Right lobe of liver (tissue), 6 donors: ENCODE data around the gene RPL11. TPM values are rescaled to one million over a fixed set of nuclear protein-coding genes. Genes with fewer than 3 reads are reported as not detected.

Experiments used
- ATAC-seq, 4 donors: fragments of 200-7000 bp; cut with Tn5 transposase; one replicate each; pipeline ENCODE4 v1.9.1; 2020; ENCODE audit warnings: mild to moderate bottlenecking in 4 of 4, moderate library complexity in 4 of 4
- DNase-seq, 3 donors: peaks; one replicate each; pipeline ENCODE4 v3.0.0-alpha.2; 2020
- H3K27ac ChIP-seq, 3 donors: fragments of 200-600 bp; one replicate each; pipeline ENCODE4 v1.8.0; 2022
- H3K27me3 ChIP-seq, 2 donors: fragments of 200-600 bp; one replicate each; pipeline ENCODE4 v1.8.0; 2022
- H3K36me3 ChIP-seq, 4 donors: fragments of 200-600 bp; sonication (generic) in 1 of 4; one replicate each; pipeline versions ENCODE4 v1.5.1 to v1.8.0; 2017 to 2022; ENCODE audit warnings: control low read depth in 1 of 4
- H3K4me1 ChIP-seq, 4 donors: fragments of 200-600 bp; sonication (generic) in 1 of 4; one replicate each; pipeline versions ENCODE4 v1.5.1 to v1.8.0; 2017 to 2022; ENCODE audit warnings: control low read depth in 1 of 4
- H3K4me3 ChIP-seq, 3 donors: fragments of 200-600 bp; one replicate each; pipeline ENCODE4 v1.8.0; 2022
- H3K9me3 ChIP-seq, 4 donors: fragments of 200-600 bp; sonication (generic) in 1 of 4; one replicate each; pipeline versions ENCODE4 v1.5.1 to v1.8.0; 2017 to 2022; ENCODE audit warnings: control low read depth in 1 of 4
- POLR2A ChIP-seq: fragments of 450-650 bp; IDR thresholded peaks from one replicate; pipeline ENCODE4 v1.6.1; 2017; ENCODE audit warnings: antibody characterized with exemption, mild to moderate bottlenecking
- WGBS: methylation state at CpG from one replicate; pipeline ENCODE4 v1.1.6; 2018; ENCODE audit warnings: low coverage, low lambda C conversion rate; ENCODE audit not compliant: insufficient coverage; ENCODE audit errors: missing lambda C conversion rate; 5-methylcytosine and 5-hydroxymethylcytosine counted together
- intact Hi-C, 2 donors: fragments of 100-400 bp; cut with DNase I; formaldehyde crosslinking; loops; one replicate each; pipeline versions ENCODE4 v1.11.2 to v1.14.1; 2022
- total RNA-seq, 6 experiments: library from RNA; depleted of rRNA in 2 of 6; stranded (reverse); fragments of >200 nt in 2 of 6; fragmentation: NEBNext Ultra II Directional in 3 of 6; extraction: Animal tissue kit (Norgen Biotek cat#: 25700) in 3 of 6; gene quantifications; one replicate each; pipeline versions ENCODE4 v1.1.0 to v1.2.4, GENCODE V29; 2016 to 2023
- TF ChIP-seq, protein P1 (sequence below), 4 donors: fragments of 200-600 bp in 3 of 4; fragments of 450-650 bp in 1 of 4; IDR thresholded peaks; one replicate each; pipeline versions ENCODE4 v1.5.1 to v1.8.0; 2016 to 2022; ENCODE audit warnings: antibody characterized with exemption in 4 of 4, mild to moderate bottlenecking in 2 of 4
- donor health status: DM: no; HTN: yes; CAD: no.
- donor health status: DM: no; HTN: no; CAD: no.
- donor health status: DM: no; HTN: no; CAD: no.
- donor health status: DM: no; HTN: yes; CAD: no.
- donor health status: DM: no; HTN: yes; CAD: no.

RPL11 gene
- total RNA-seq, 6 experiments from 2014 or later: 341 to 471 (median 405) TPM

DNA sequence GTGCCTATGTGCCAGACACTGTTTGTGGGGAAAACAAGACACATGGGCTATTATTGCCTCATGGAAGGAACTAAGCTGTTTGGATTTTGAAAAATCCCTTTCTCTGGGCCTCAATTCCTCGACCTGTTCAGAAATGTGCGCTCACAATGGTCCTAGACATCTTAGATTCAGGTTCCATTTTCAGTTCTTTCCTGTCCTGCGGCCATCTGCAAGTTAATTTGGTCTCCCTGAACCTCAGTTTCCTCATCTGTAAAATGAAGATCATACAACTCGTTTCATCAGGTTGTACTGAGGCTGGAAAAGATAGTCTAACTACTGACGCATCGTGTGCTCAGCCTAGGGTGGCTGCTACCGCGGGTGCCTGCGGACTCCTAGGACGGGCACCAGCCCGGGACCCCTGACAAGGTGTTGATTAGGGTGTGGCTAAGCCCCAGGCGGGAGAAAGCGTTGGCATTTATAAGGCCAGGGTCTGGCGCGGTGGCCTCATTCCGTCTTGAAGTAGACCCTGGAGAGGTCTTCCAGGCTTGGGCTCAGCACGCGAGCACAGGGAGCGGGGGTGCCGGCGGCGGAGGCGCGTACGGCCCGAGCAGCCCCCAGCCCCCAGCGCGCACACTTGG is 51.2 kb downstream of the RPL11 start:
- 42% methylated on average over 6 of the region's 28 CpGs for WGBS
- Histone ChIP-seq H3K36me3 (peaks cover 0 to 2% (median 0%) of the 10 kb centered on the region in 4 donors), H3K4me3 (peak overlapping the region; percentile 98 to 100 (median 100)), H3K9me3 (no peaks in the 10 kb centered on the region), H3K4me1 (peaks cover 0 to 38% (median 6%) of the 10 kb centered on the region in 4 donors), H3K27ac (peak overlapping the region; percentile 88 to 94 (median 92)), H3K27me3 (no peaks in the 10 kb centered on the region)
- TF ChIP-seq POLR2A: no peak
- ATAC-seq: peak; percentile 3 to 19 (median 14)
- intact Hi-C loops: loop anchor here in 1 of 2 donors (10.0 kb wide), 1 partner anchor 48 kb away; the partner anchor contains the start of gene RPL11
- DNase-seq: no peak

DNA sequence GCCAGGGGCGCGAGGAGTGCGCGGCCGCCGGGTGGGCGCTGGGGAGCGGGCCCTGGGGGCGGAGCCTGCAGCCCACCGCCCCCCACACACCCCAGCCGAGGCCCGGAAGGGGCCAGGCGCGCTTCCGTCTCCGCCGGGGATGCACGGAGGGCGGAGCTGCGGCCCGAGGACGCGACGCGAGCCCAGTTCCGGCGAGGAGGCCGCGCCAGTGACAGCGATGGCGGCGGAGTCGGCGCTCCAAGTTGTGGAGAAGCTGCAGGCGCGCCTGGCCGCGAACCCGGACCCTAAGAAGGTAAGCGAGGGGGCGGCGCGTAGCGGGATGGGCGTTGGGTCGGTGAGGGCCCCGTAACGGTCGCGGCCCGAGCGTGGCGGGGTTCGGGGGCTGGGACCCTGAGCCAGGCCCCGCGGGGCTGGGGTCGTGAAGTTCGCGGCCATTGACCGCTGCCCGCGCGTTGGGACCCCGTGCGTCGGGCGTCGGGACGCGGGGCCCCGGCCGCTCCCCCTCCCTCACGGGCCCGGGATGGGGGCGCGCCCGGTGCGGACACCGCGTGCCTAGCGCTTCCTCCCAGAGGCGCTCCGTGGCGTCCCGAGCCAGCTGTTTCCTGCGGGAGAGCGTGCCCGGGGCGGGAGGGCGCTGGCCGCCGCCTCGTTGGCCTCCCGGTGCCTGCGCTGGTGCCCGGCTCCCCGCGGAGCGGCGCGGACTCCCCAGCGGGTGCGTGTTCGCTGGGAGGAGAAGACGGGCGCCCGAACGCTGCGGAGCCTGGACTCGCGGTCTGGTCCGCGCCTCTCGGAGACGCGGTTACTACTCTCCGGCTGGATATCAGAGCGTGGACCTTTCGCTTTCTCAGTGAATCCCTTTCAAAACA is 51.9 kb downstream of the RPL11 start, which contains the start of gene ELOA:
ELOA (plus strand) TSS at position 185 of the 866 bp plus-strand sequence; CDS start at position 218, 33 bp downstream.
- ATAC-seq (peak; percentile 86 to 93 (median 92)), DNase-seq (peak; percentile 82 to 87 (median 85))
- Histone ChIP-seq H3K9me3 (no peaks in the 10 kb centered on the region), H3K4me3 (peak within 1 kb of the TSS; percentile 98 to 100 (median 100)), H3K27me3 (no peaks in the 10 kb centered on the region), H3K36me3 (peaks cover 0 to 2% (median 0%) of the 10 kb centered on the region in 4 donors), H3K4me1 (peaks cover 0 to 41% (median 6%) of the 10 kb centered on the region in 4 donors), H3K27ac (peak within 1 kb of the TSS; percentile 88 to 94 (median 92))
- TF ChIP-seq, protein P1, sequence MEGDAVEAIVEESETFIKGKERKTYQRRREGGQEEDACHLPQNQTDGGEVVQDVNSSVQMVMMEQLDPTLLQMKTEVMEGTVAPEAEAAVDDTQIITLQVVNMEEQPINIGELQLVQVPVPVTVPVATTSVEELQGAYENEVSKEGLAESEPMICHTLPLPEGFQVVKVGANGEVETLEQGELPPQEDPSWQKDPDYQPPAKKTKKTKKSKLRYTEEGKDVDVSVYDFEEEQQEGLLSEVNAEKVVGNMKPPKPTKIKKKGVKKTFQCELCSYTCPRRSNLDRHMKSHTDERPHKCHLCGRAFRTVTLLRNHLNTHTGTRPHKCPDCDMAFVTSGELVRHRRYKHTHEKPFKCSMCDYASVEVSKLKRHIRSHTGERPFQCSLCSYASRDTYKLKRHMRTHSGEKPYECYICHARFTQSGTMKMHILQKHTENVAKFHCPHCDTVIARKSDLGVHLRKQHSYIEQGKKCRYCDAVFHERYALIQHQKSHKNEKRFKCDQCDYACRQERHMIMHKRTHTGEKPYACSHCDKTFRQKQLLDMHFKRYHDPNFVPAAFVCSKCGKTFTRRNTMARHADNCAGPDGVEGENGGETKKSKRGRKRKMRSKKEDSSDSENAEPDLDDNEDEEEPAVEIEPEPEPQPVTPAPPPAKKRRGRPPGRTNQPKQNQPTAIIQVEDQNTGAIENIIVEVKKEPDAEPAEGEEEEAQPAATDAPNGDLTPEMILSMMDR (IDR thresholded peaks at IDR 0.05): no peak
- peak; percentile 85 for TF ChIP-seq POLR2A
- WGBS: no CpG with 5 or more reads among the region's 119 CpGs
- intact Hi-C loops: loop anchor here in 1 of 2 donors (10.0 kb wide), 1 partner anchor 49 kb away; the partner anchor contains the start of gene RPL11

DNA sequence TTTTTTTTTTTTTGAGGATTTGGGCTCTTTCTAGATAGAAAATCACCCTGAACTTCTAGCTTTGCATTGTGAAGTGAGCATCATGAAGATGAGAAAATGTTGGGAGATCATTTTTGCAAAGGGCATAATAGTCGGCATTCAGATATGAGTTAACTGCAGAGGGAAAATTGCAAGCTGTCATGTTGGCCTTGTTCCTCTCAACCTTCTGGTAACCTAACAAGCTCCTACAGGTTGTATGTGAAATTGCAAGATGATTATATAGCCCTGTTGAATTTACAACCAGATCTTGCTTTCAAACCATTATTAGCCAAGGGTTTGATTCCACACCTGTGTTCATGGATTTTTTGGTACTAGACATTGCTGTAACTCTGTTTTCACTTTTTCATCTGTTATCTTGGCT is 53.9 kb downstream of the RPL11 start:
- H3K9me3 ChIP-seq: no peaks in the 10 kb centered on the region
- H3K4me1 ChIP-seq: peaks cover 0 to 41% (median 6%) of the 10 kb centered on the region in 4 donors
- intact Hi-C loops: loop anchor here in 1 of 2 donors (10.0 kb wide), 1 partner anchor 51 kb away; the partner anchor contains the start of gene RPL11
- ATAC-seq (peak in 3 of 4 donors; percentile 17 to 42 (median 37)), DNase-seq (no peak)
- peak overlapping the region in 1 of 3 donors; percentile 94 for H3K27ac ChIP-seq
- TF ChIP-seq POLR2A: no peak
- TF ChIP-seq, protein P1 (IDR thresholded peaks at IDR 0.05): peak in 3 of 4 donors; percentile 33 to 45 (median 40)
- 25% methylated on average over 1 of the region's 1 CpG for WGBS
- no peak overlapping the region for H3K4me3 ChIP-seq
- peaks cover 0 to 16% (median 2%) of the 10 kb centered on the region in 4 donors for H3K36me3 ChIP-seq
- no peaks in the 10 kb centered on the region for H3K27me3 ChIP-seq

Other genes with a start within 250 kb of the RPL11 start
- 10 to 100 TPM; 12.3 to 22.1 (median 16.6) TPM for gene ASAP3, start 207.6 kb upstream of the RPL11 start, total RNA-seq
- 1 to 10 TPM in 1 of 6 experiments, under 1 TPM in 5; 0.18 to 1.2 (median 0.70) TPM for gene E2F2, start 160.6 kb upstream of the RPL11 start, total RNA-seq
- gene ID3, start 132.3 kb upstream of the RPL11 start, total RNA-seq: 10 to 100 TPM; 12.7 to 44.6 (median 27.0) TPM
- 10 to 100 TPM; 21.1 to 42.2 (median 36.1) TPM for gene ELOA, start 51.7 kb downstream of the RPL11 start, total RNA-seq
- 10 to 100 TPM; 22.9 to 34.7 (median 30.6) TPM for gene PITHD1, start 86.6 kb downstream of the RPL11 start, total RNA-seq
- gene LYPLA2, start 99.3 kb downstream of the RPL11 start, total RNA-seq: 10 to 100 TPM; 28.1 to 69.8 (median 32.6) TPM
- gene GALE, start 108.9 kb downstream of the RPL11 start, total RNA-seq: 10 to 100 TPM; 25.9 to 46.9 (median 42.0) TPM
- 100 to 1,000 TPM; 143 to 178 (median 160) TPM for gene HMGCL, start 133.6 kb downstream of the RPL11 start, total RNA-seq
- 10 to 100 TPM; 37.1 to 54.7 (median 45.1) TPM for gene FUCA1, start 176.5 kb downstream of the RPL11 start, total RNA-seq
- gene CNR2, start 221.6 kb downstream of the RPL11 start, total RNA-seq: under 1 TPM in 4 of 6 experiments, not detected in 2; 0.04 to 0.07 (median 0.06) TPM